Fibroblast of peridontal ligament (primary cell): ENCODE results near the gene LAMB2.

Experiments used
- DNase-seq: peaks from one replicate; pipeline ENCODE4 v3.0.0-alpha.2; 2010; ENCODE audit errors: extremely low read depth

The LAMB2 gene

DNA sequence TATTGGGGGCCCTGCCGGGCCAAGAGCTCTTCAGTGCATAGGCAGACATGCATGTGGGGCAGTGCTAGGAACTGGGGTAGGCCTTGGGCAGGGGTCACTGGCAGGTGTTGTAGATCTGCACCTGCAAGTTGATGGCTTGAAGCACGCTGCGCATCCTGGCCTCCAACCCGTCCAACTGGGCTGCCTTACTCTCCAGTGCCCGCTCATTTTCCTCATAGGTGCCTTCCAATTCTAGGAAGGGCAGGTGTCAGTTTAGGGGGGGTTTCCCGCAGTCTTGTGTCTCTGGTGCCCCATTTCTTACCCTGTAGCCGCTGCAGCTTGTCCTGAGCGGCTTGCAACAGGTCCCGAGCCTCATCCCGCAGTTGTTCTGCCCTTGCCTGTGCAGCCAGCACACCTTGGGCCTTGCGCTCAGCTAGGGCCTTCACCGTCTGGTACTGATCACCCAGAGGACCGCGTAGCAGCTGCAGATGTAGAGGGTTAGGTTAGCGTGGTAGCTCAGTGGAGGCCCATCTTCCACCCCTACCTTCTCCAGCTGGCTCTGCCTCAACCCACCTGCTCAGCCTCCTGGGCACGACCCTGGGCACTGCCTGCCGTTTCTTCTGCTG lies 11.6 kb downstream of the LAMB2 start:
- DNase-seq = no peak

DNA sequence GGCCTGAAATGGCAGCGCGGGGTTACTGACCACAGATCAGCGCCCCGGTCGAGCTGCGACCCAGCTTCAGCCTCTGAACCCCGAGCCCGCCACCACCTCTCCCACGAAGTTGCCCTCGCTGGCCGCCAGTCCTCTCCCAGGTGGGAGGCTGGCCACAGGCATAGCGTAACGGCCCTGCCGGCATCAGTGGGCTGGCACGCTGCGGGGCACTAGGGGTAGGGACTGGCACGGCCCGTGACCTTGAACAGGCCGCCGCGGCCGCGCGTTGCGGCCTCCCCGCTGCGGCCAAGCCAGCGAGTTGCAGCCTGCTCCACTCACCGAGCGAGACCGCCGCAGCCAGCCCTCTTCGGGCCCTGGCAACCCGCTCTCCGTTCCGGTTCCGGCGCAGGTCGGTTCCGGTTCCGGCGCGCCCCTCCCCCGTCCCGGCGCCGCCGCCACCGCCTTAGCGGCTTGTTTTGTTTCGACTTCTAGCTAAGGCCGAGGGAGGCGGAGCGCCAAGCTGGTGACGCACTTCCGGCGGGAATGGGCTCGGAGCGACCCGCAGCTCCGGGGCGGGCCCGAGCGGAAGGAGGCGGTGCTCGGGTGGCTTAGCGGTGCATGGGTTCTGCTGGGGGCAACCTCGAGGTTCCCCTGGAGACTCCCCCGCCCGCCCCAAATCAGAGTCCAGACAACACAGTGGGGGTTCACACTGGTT lies 12.3 kb downstream of the LAMB2 start, which contains the start of gene USP19:
Gene USP19, minus strand, starts transcription at position 386 of the 694 bp plus-strand sequence. CDS start 1,678 bp downstream, outside the sequence.
- DNase-seq = peak; percentile 91

DNA sequence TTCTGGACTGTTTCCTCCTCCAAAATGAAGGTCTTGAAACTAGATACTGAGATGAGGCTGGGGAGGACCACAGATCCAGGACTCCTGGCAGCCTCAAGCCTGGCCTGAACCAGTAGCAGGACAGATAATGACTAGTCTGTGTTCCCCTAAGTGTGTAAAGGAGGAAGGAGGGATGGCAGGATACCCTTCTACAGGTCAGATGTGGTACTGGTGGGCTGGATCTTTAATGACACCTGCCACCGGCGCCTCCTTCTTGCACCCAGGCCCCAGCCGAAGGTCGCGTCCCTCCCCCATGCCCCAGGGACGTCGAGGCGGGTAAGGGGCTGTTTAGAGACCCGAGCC lies 12.8 kb downstream of the LAMB2 start:
- DNase-seq = no peak

DNA sequence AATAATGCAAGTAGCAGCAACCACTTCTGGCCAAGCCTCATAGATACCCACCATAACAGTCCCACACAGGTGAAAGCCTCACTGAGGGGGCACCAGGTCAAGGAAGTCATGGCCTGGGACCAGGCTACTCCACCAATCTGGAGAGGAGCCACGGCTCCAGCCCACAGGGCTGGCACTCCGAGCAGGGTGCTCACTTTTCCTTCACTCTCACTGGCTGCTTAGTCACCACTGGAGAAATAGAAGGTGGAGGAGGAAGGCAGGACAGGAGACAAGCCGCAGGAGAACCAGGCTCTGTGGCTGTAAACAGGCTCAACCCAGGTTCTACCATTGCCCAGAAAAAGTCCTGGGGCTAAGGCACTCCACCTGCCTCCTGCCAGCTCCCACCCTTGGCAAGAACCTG lies 13.4 kb downstream of the LAMB2 start:
- DNase-seq = no peak

DNA sequence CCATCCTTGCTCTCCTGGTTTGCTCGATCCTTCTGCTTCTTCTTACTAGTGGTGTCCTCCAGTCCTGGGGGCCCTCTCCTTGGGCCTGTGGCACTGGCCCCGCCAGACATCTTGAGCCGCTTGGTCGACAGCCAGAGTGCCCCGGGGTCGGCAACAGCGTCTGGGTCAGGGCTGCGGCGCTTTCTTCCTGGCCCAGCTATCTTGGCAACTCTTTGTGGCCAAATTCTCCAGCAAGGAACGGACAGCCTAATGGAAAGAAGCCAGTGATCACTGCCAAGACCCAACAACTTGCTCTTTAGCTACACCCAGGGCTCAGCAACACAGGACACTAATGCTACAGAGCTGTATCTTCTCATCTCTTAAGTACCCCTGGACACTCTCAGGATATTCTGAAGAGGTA lies 13.8 kb downstream of the LAMB2 start:
- DNase-seq = no peak

DNA sequence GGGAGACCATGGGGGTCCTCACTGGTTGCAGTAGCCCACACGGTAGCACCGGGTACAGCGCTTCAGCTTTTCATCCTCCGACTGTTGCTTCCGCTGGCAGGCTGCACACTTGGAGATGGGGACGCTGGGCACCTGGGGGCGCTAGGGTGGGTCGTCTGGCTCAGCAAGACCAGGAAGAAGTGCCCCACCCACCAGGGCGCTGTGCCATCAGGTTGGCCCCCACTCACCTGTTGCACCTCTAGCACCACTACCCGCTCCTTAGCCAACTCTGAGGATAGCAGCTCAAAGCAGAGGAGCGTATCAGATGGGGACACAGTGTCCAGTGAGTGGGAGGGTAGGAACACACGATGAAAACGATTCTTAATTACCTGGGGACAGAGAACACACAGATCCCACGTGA lies 20.6 kb downstream of the LAMB2 start:
- DNase-seq = no peak

DNA sequence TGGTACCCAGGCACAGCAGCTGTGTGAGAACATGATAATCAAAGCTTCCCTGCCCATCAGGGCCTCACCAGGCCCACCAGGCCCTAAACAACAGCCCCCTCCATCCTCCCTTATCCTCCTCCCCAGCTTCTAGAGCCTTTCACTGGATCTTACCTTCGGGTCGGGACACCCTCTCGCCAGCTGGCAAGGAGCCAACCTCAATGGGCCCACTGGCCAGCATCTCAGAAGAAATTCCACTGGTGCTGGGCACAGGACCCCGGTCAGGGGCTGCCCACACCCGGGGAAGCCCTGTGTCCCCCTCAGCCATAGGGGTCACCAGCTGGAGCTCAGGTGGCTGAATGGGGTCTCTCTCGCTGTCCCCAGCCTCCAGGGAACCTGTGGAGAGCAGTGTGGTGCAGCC lies 21.5 kb downstream of the LAMB2 start:
- DNase-seq = no peak

DNA sequence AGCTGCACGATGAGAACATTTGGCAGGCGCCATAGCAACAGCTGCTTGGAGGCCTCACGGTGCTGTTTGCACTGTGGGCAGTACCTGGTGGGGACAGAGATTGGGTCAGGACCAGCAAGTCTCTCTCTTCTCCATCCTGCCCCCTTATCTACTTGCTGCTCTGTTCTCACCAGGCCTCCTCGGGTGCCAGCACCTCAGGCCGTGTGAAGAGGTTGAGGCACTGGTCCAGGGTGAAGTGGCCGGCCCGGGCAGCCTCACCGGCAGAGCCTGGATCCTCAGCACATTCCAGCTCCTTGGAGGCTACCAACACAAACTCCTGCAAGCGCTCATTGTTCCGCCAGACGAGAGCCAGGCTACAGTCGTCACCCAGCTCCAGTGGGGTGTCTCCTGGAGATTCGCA lies 22.1 kb downstream of the LAMB2 start:
- DNase-seq = no peak

DNA sequence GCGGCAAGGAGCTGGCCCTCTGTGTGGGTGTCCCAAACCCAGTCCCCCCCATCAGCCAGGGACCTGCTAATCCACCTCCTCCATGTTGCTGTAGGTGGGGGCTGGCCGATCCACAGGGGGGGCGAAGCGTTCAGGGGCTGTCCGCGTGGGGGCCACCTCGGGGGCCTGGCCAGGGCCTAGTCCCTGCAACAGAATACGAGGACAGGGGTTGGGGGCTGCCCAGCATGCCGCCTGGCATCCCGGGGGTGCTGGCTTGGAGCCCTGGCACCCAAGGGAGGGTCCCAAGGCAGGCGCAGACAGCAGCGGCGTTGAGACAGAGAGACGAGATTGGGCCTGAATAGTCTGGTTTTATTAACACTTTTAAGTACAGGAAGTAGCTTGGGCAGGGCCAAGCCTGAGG lies 24.5 kb downstream of the LAMB2 start:
- DNase-seq = no peak

DNA sequence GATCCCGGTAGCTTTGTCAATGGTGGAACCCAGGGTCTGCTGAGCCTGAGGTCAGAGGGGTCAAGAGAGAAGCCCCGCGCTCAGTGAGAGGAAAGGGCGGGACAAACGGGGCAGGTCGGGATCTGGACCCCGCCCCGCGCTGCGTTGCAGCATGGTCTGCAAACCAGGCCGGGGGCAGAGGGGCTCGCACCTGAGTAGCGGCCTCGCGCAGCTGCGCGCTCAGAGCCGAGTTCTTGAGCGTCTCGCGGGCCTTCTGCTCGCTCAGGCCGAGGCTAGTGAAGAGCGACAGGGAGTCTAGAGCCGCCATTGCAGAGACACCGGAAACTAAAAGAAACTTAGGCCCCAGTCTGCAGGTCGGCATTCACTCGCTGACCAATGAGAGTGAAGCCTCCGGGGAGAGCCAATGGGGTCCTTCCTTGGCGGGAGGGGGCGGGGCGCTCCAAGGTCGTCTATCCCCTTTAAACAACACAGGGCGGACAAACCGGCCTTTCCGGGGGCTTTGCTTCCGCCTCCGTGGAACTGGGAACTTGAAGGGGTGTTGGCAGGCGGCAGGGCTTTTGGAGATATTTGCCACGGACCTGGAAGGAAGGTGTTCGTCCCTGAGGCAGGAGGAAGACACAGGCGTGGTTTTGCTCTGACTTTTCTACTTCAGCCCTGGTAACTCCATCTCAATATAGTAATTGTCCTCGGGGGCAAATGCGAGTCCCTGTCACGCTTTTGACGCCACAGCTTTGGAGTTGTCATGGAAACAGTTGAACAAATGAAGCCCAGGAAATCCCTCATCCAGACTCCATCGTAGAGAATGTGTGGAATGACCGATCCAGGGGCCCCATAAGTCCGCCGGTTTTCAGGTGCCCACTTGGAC lies 28.2 kb downstream of the LAMB2 start, which contains the start of gene QARS1:
Gene QARS1, minus strand, starts transcription at position 331 of the 865 bp plus-strand sequence. Its CDS starts 24 bp downstream, at position 307.
- peak; percentile 88 for DNase-seq

DNA sequence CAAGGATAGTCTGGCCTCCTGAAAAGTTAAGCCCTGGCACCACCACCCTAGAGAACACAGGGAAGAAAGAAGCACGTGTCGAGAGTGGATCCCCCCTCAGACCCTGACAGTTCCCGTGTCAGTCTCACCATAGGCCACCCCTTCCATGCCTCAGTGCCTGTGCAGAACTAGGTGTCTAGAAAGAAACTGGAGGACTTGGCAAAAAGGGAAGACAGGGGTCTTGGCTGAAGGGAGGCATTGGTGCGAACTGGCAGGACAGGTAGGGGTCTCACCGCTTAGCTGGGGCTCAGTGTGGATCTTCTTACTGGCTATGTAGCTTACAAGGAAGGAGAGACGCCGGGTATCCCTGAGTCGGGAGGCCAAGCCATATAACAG lies 28.8 kb downstream of the LAMB2 start:
- no peak for DNase-seq

DNA sequence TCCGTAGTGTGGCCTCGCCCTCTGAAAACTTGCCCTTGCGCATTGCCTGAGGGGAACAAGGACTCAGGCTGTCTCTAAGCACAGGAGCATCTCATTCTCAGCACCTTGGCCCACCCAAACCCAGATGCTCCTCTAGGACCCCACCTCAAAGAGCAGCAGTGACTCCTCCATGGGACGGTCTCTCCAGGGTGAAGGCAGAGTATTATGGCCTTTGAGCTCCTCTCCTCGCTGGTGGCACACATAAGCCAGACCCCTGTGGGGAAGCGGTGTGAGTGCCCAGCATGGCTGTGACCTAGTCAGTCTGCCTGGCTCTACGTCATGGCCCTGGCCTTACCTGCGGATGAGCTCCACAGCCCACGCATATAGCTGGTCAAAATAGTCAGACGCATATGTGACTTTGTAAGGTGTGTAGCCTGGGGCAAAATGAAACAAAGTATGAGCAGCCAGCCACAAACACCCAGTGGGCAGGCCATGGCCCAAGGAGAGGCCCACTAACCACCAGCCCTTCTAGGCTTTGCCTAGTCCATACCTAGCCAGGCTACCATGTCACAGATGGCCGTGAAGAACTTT lies 32.7 kb downstream of the LAMB2 start:
- no peak for DNase-seq

DNA sequence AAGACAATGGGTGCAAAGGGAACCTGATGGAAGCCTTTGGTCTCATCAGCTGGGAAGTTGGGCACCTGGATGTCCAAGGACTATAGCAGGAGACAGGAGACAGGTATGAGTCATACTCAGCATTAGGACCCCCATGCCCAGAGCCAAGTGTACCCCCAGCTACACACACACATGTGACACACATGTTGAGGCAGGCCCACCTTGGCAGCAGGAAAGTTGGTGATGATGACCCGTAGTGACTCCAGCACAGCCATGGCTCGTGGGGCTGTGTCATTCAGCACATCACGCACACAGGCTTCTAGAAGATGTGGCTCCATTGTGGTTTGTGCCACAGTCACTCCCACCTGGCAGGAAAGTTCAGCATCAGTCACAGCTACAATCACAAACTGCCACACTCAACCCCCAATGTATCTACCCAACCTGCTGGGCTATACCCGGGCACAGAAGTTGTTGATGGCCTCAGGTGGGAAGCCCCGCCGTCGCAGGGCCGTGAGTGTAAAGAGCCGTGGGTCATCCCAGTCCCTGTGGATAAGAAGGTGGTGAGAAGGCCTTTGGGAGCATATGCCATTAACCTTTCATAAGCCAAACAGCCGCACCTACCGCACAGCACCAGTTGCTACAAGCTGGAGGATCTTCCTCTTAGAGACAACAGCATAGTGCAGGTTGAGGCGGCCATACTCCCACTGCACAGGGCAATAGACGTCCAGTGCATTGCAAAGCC lies 33.8 kb downstream of the LAMB2 start:
- DNase-seq = no peak

DNA sequence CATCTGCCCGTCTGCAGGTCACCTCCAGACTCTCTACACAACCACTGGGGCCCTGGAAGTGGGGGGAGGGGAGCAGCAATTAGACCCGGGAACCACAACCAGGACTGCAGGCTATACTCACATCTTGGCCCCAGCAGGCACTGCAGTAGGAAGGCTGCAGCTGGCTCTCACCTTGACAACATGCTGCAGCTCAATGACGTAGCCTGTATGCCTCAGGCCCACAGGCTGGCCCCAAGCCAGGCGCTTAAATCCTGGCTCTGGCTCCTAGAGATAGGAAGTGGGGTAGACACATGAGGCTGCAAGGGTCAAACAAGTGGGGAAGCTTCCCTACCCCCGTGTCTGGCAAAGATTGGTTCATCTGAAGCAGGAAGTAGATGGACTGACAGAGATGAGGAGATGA lies 34.4 kb downstream of the LAMB2 start:
- no peak for DNase-seq

DNA sequence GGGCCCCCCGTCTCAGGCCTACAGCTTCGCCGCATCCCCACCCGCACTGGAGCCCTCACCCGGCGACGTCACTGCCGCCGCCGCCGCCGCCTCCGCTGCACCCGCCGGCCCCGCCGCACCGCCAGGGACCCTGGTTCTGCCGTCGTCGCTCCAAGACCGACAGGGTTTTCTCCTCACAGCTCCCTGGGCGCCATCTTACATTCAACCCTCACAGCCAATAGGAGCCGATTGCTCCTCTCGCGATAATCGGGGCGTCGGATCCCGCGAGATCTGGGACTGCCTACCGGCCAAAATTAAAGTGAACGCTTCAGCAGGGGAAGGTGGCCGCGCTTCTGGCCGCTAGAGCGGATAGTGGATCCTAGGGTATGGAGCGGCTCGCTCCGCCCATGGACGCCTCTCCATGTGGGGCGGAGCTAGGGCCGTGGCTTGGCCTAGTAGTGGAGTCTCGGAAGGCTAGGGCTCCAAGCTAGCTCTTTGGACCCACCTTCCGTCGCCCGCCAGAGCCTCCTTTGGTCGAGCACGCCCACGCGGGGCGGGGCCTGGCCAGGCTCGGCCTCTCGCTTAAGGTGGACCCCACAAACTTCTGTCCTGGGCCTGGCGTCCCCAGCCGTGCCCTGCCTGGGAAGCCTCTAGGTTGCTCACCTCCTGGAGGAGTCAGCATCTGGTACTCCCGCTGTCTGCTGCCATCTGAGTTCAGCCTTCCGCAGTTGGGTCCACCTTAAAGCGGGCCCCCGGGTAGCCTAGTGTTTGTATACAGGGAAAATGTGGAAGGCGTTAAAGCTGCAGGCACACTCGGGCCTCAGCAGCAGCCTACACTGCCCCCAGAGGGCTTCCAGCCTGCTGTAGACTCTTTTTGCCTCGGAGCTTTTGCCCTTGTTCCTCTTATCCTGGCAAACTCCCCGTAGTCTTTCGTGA lies 38.7 kb downstream of the LAMB2 start, which contains the start of gene QRICH1:
Gene QRICH1, minus strand, starts transcription at position 219 of the 915 bp plus-strand sequence. CDS start 17,054 bp downstream, outside the sequence.
- DNase-seq = peak; percentile 99

DNA sequence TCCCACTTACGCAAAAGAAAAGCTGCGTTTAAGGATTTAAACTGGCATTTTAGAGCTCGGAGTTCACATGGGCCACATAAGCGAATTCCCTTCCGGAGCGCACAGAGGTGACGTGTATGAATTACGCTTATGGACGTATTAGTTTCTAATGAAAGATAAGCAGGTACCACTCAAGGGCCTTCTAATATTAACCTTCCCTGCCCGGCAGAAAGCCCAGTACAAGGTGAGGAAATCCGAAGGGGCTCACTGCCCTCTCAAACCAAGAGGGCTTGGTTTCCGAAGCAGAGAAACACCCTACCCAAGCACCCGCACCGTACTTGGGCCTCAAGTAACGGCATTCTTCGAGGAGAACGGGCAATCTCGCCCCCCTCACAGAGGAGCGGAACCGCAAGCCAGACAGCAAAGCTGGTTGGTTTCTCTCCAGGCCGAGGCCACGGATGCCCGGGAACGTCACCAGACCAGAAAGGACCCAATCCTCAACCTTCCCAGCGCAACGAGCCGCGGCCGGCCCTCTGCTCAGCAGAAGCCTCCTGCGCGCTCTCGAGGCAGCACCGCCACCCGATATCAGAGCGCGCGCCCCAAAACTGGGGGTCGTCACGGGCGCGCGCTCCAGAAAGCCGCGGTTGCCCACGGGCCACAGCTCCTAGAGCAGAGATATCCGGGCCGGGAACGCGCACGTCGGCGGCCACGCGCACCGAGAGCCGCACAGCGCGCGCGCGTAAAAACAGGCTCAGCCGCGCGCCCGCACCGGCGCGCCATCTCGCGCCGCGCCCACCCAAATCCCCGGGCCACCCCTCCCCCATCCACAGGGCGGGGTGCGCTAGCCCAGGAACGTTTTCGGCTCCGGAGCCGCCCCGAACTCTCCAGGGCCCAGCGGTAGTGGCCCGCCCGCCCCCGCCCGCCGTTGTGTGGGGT lies 39.7 kb downstream of the LAMB2 start:
- DNase-seq = peak; percentile 82

DNA sequence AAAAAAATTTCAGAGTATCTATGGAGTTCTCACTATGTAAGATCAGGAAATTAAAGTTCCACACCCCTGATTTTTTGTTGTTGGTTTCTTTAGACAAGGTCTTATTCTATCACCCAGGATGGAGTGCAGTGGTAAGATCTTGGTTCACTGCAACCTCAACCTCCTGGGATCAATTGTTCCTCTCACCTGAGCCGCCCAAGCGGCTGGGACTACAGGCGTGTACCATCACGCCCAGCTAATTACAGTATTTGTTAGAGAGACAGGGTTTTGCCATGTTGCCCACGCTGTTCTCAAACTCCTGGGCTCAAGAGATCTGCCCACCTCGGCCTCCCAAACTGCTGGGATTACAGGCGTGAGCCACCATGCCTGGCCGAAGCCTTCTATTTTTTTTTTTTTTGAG lies 51.4 kb downstream of the LAMB2 start:
- DNase-seq = no peak

DNA sequence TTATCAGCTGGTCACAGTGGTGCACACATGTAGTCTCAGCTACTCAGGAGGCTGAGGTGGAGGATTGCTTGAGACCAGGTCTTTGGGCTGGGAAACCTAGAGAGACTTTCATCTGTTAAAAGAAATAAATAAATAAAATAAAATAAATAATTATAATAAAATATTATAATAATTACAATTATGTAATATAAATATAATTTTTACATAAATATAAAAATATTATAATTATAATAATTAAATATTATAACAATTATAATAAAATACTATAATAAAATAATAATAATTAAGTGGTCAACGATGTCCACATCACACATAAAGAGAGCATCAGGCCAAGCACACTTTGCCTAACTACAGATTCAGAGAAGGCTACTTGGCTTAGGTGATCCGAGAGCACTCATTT lies 53.6 kb downstream of the LAMB2 start:
- no peak for DNase-seq

DNA sequence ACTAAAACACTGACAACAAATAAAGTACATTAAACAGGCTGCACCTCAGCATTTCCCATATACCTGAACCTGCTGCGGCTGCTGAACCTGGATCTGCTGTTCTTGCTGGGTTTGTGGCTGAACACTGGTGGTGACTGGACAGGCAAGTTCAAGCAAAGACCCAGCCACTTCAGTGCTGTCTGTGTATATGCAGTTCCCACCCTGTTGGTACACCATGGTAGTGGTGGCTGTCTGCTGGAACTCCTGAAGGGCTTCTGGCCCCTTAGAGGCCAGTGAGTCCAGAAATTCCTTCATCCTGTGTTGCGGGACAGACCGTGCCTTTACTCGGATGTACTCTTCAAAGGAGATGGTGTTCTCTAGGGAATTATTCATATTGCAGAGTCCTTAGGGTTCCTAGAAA lies 56.2 kb downstream of the LAMB2 start:
- DNase-seq = no peak
